Lung (tissue), 12 donors: ENCODE data around the gene FCRL6. TPM values are rescaled to one million over a fixed set of nuclear protein-coding genes. Genes with fewer than 3 reads are reported as not detected.

Experiments used
- ATAC-seq: fragments of 200-7000 bp; cut with Tn5 transposase; one replicate; pipeline ENCODE4 v1.9.1; 2020; ENCODE audit warnings: moderate number of reproducible peaks; ENCODE audit not compliant: insufficient read depth, low FRiP score
- DNase-seq, 3 donors: peaks; one replicate each; pipeline ENCODE4 v3.0.0-alpha.2; 2013 to 2017
- H3K27ac ChIP-seq, 2 donors: one replicate each; pipeline ENCODE4 v1.5.1; 2013; ENCODE audit warnings: mild to moderate bottlenecking in 2 of 2, moderate library complexity in 2 of 2, control low read depth in 1 of 2, inconsistent platforms in 1 of 2, low read depth in 1 of 2, low read length in 1 of 2
- H3K27me3 ChIP-seq, 3 donors: one replicate each; pipeline ENCODE4 v1.5.1; 2013; ENCODE audit warnings: low read length in 2 of 3; ENCODE audit not compliant: control insufficient read depth in 3 of 3, insufficient read depth in 3 of 3
- H3K36me3 ChIP-seq, 4 donors: one replicate each; pipeline ENCODE4 v1.5.1; 2013; ENCODE audit warnings: low read length in 4 of 4, mild to moderate bottlenecking in 1 of 4, moderate library complexity in 1 of 4; ENCODE audit not compliant: control insufficient read depth in 4 of 4, insufficient read depth in 4 of 4
- H3K4me1 ChIP-seq, 5 donors: one replicate each; pipeline ENCODE4 v1.5.1; 2013; ENCODE audit warnings: low read length in 5 of 5, mild to moderate bottlenecking in 2 of 5, moderate library complexity in 1 of 5; ENCODE audit not compliant: control insufficient read depth in 5 of 5, insufficient read depth in 5 of 5
- H3K4me3 ChIP-seq: one replicate; pipeline ENCODE4 v1.5.1; 2013; ENCODE audit warnings: mild to moderate bottlenecking, control low read depth, moderate library complexity
- H3K9ac ChIP-seq, 2 donors: one replicate each; pipeline ENCODE4 v1.5.1; 2013; ENCODE audit warnings: low read length in 2 of 2, control low read depth in 1 of 2; ENCODE audit not compliant: insufficient read depth in 1 of 2
- H3K9me3 ChIP-seq, 4 donors: one replicate each; pipeline ENCODE4 v1.5.1; 2013; ENCODE audit warnings: low read length in 3 of 4, mild to moderate bottlenecking in 1 of 4, moderate library complexity in 1 of 4; ENCODE audit not compliant: control insufficient read depth in 4 of 4, insufficient read depth in 3 of 4
- WGBS, 2 donors: extraction: QIAGEN DNeasy Blood & Tissue Kit; methylation state at CpG; one replicate each; pipeline ENCODE4 v1.1.7; 2013; 5-methylcytosine and 5-hydroxymethylcytosine counted together
- polyA plus RNA-seq, 2 donors: library from polyadenylated mRNA; stranded (reverse); fragments of 200-250 nt; gene quantifications; one replicate each; pipeline ENCODE4 v1.2.1, GENCODE V29; 2013
- total RNA-seq, 2 donors: library from RNA; depleted of rRNA in 1 of 2; stranded (reverse); fragments of >200 nt in 1 of 2; gene quantifications; one replicate each; pipeline ENCODE4 v1.2.1, GENCODE V29; 2014 to 2021
- TF ChIP-seq, protein P1 (sequence below): IDR thresholded peaks from 2 replicates; pipeline ENCODE4 v1.5.1; 2012; ENCODE audit warnings: mild to moderate bottlenecking; ENCODE audit errors: control extremely low read depth, extremely low read depth
- donor health status: control.
- donor health status: control.
- donor health status: Bipolar disorder and iron deficiency.
- donor health status: healthy.
- donor health status: DM: yes; HTN: yes; CAD: no.

FCRL6 gene
- total and polyA plus RNA-seq, 4 donors = 0.55 to 0.82 (median 0.71) TPM

DNA sequence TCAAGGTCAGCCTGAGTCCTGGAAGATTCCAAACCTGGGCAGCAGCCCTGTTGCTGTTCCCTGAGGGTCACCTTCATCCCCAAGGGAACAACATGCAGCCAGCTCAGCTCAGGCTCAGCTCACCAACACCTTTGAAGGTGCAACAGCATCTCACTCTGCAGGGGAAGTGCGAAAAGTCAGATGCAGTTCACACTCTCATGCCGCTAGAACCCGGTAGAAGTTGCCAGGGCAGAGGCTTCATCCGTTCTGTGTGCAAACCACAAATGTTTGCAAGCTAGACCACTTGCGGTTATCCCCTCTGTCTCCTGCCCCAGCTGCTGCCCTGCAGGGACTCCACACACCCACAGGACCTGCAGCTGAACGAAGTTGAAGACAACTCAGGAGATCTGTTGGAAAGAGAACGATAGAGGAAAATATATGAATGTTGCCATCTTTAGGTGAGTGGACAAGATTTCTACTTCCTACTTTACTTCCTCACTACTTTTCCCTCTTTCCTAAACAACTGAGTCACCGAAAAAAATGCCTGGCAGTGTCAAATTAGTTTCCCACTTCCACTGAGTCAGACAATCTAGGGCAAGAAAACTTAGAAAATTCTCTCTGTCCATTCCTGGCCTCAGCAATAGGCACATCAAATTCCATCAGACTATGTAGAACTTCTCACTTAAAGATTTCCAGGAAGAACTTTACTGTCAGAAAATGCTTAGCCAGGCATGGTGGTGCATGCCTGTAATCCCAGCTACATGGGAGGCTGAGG is 1.8 kb upstream of the FCRL6 start:
- no peak overlapping the region for H3K4me3 ChIP-seq
- no peaks in the 10 kb centered on the region for H3K9me3 ChIP-seq
- H3K27ac ChIP-seq = no peak overlapping the region
- H3K36me3 ChIP-seq = no peaks in the 10 kb centered on the region
- WGBS, 2 donors = 45 to 63% methylated on average over 8 of the region's 8 CpGs
- peaks cover 0 to 20% (median 3%) of the 10 kb centered on the region in 5 donors for H3K4me1 ChIP-seq
- no peak overlapping the region for H3K9ac ChIP-seq
- no peak for ATAC-seq
- H3K27me3 ChIP-seq = peaks cover 0 to 3% (median 2%) of the 10 kb centered on the region in 3 donors
- DNase-seq = no peak
- TF ChIP-seq, protein P1, sequence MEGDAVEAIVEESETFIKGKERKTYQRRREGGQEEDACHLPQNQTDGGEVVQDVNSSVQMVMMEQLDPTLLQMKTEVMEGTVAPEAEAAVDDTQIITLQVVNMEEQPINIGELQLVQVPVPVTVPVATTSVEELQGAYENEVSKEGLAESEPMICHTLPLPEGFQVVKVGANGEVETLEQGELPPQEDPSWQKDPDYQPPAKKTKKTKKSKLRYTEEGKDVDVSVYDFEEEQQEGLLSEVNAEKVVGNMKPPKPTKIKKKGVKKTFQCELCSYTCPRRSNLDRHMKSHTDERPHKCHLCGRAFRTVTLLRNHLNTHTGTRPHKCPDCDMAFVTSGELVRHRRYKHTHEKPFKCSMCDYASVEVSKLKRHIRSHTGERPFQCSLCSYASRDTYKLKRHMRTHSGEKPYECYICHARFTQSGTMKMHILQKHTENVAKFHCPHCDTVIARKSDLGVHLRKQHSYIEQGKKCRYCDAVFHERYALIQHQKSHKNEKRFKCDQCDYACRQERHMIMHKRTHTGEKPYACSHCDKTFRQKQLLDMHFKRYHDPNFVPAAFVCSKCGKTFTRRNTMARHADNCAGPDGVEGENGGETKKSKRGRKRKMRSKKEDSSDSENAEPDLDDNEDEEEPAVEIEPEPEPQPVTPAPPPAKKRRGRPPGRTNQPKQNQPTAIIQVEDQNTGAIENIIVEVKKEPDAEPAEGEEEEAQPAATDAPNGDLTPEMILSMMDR = no peak

DNA sequence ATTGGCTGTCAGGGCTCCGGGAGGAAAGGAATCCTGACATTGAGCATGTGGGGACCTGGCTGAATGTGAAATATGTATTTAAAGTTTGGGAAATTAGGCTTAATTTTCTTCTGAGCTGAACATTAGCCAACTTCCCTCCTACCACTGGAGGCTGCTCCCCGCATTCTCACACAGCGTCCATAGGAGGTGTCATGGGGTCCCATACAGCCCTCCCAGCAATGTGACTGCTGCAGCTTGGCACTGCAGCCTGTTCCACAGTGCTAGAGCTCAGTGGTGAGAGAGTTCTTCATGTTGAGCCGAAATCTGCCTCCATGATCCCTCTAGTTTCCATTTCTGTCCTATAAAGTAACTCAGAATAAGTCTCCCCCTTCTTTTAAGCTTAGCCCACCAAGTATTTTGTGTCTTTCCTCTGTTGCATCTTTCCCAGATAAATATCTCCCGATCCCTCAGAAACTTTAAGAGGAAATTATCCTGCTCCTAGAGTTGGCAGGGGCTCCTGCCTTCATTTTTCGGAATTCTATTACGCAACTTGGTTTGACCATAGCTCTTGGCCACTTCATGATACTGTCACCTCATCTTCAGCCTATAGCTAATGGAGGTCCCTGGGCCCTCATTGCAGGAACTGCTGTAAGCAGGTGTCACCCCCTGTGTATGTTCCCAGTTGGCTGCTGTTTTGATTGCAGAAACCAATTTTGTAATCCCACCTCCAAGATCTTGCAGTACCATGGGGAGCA is 2.0 kb downstream of the FCRL6 start:
- Histone ChIP-seq H3K9me3 (no peaks in the 10 kb centered on the region), H3K36me3 (no peaks in the 10 kb centered on the region), H3K9ac (no peak overlapping the region), H3K4me3 (no peak overlapping the region), H3K4me1 (peaks cover 0 to 22% (median 4%) of the 10 kb centered on the region in 5 donors), H3K27ac (no peak overlapping the region), H3K27me3 (no peaks in the 10 kb centered on the region)
- DNase-seq (peak; percentile 34 to 64 (median 42)), ATAC-seq (no peak)
- 68 to 70% methylated on average over 7 of the region's 7 CpGs for WGBS, 2 donors
- TF ChIP-seq, protein P1 = no peak

DNA sequence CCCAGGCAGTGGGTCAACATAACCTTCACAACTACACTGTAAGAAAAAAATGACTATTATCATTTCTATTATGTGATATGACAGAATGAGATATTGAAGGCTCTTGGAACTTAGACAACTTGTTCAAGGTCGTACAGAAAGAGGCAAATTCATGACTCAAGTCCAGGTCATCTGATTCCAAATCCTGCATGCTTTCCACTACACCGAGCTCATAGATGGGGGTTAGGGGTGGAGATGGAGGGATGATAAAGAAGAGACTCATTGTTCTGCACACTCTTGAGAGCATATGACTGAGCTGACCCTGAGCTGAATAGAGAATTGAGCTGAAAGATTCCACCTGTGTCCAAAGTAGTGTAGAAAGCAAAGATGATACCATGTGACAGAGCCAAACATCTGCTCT is 2.8 kb downstream of the FCRL6 start:
- 58 to 64% methylated on average over 2 of the region's 2 CpGs for WGBS, 2 donors
- no peak overlapping the region for H3K9ac ChIP-seq
- ATAC-seq (no peak), DNase-seq (no peak)
- H3K9me3 ChIP-seq = no peaks in the 10 kb centered on the region
- TF ChIP-seq, protein P1 = no peak
- H3K27me3 ChIP-seq = no peaks in the 10 kb centered on the region
- no peaks in the 10 kb centered on the region for H3K36me3 ChIP-seq
- H3K4me3 ChIP-seq = no peak overlapping the region
- H3K4me1 ChIP-seq = peaks cover 0 to 22% (median 4%) of the 10 kb centered on the region in 5 donors
- H3K27ac ChIP-seq = no peak overlapping the region
